BE2C (cell line): Measurements from ENCODE around the gene VWF. TPM values are rescaled to one million over a fixed set of nuclear protein-coding genes. Genes with fewer than 3 reads are reported as not detected.

Experiments used
- DNase-seq: peaks from one replicate; pipeline ENCODE4 v3.0.0-alpha.2; 2020
- H3K27me3 ChIP-seq: fragments of 250-450 bp; sonication (Bioruptor Pico); 2 replicates; pipeline ENCODE4 v1.5.1; 2020; ENCODE audit warnings: mild to moderate bottlenecking
- H3K36me3 ChIP-seq: fragments of 250-450 bp; sonication (Bioruptor Pico); 2 replicates; pipeline ENCODE4 v1.5.1; 2020; ENCODE audit warnings: mild to moderate bottlenecking
- H3K4me1 ChIP-seq: fragments of 250-450 bp; sonication (Bioruptor Pico); 2 replicates; pipeline ENCODE4 v1.5.1; 2020
- H3K4me3 ChIP-seq: 2 replicates; pipeline ENCODE4 v1.5.1; 2011; ENCODE audit warnings: low read depth, low read length
- H3K9me3 ChIP-seq: fragments of 250-450 bp; sonication (Bioruptor Pico); 2 replicates; pipeline ENCODE4 v1.5.1; 2020
- CTCF ChIP-seq: IDR thresholded peaks from 2 replicates; pipeline ENCODE4 v1.5.1; 2012; ENCODE audit warnings: mild to moderate bottlenecking, low read depth, low read length
- polyA plus RNA-seq: library from polyadenylated mRNA; unstranded; fragments of >200 nt; gene quantifications from one replicate; pipeline ENCODE4 v1.2.1, GENCODE V29; 2012; ENCODE audit warnings: low read depth, missing spikeins; ENCODE audit not compliant: insufficient read length, insufficient read depth

The VWF gene
- polyA plus RNA-seq: not detected

DNA sequence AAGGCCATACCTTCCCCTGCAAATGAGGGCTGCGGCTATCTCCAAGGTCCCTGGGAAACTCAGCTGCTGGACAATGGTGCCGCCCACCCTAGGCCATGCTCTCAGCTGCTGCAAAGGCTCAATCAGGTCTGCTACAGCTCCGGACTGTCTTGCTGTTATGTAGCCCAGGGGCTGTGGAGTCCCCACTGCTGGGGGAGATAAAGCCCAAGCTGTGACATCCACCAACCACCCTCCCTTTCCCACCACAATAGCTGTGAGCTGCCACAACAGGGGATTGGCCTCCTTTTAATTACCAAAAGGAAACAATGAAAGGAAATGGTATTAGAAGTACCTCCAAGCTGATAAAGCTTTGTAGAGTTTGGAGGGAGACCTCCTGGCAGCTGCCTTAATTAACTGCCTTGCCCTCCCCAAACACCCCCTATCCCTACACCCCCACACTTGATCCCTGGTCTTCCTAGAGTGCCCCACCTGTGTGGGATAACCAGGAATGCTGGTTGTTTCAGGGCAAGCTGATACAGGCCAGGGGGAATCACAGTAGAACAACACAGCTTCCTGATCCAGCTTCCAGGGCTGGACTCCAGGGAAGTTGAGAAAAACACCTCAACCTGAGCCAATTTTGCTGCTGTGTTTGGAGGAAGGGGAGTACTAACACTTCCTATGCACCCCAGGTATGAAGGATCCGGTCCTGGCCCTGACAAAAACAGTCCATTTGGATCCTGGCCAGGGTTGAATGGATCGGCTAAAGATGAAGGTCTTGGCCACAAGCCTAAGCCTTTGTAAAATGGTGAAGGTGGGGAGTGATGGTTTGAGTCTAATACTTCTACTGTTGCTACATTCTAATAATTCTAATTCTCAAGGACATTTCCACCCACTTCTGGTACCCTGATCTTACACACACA is at the start of gene VWF:
VWF (minus strand) TSS at position 260 of the 899 bp plus-strand sequence. CDS start 1,474 bp downstream, outside the sequence.
- no peak within 1 kb of the TSS for H3K4me3 ChIP-seq
- no peaks in the 10 kb centered on the region for H3K9me3 ChIP-seq
- DNase-seq: no peak
- no peaks in the 10 kb centered on the region for H3K4me1 ChIP-seq
- no peaks in the 10 kb centered on the region for H3K27me3 ChIP-seq
- no peaks in the 10 kb centered on the region for H3K36me3 ChIP-seq
- TF ChIP-seq CTCF: no peak

- no peaks in the 10 kb centered on the region for H3K4me1 ChIP-seq
- no peaks in the 10 kb centered on the region for H3K36me3 ChIP-seq
- no peaks in the 10 kb centered on the region for H3K27me3 ChIP-seq
- DNase-seq: no peak
- no peak for TF ChIP-seq CTCF
- H3K9me3 ChIP-seq: no peaks in the 10 kb centered on the region
- no peak overlapping the region for H3K4me3 ChIP-seq
Observed at GRCh38 chr12:6172862-6173261, 48.4 kb upstream of the VWF start.

DNA sequence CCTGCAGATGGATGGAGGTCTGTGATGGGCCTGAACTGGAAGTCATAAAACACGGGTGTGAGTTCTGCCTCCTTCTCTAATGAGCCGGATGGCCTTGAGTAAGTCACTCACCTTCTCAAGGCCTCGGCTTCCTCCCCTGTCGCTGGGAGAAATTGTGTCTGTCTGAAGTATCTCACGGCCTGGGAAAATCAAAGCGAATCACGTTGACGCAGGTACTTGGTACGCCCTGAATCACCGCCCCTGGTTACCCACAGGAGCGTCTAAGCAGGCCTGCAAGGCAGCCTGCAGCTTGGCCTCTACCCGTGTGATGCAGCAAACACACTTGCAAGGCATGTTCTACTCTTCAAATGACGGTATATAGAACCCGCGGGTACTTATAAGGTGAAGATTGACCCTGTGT is 47.6 kb upstream of the VWF start:
- DNase-seq: no peak
- no peak for TF ChIP-seq CTCF
- H3K4me1 ChIP-seq: no peaks in the 10 kb centered on the region; the same call in 1 of the 2 replicates
- no peaks in the 10 kb centered on the region for H3K36me3 ChIP-seq
- no peaks in the 10 kb centered on the region for H3K27me3 ChIP-seq
- no peaks in the 10 kb centered on the region for H3K9me3 ChIP-seq
- H3K4me3 ChIP-seq: no peak overlapping the region

DNA sequence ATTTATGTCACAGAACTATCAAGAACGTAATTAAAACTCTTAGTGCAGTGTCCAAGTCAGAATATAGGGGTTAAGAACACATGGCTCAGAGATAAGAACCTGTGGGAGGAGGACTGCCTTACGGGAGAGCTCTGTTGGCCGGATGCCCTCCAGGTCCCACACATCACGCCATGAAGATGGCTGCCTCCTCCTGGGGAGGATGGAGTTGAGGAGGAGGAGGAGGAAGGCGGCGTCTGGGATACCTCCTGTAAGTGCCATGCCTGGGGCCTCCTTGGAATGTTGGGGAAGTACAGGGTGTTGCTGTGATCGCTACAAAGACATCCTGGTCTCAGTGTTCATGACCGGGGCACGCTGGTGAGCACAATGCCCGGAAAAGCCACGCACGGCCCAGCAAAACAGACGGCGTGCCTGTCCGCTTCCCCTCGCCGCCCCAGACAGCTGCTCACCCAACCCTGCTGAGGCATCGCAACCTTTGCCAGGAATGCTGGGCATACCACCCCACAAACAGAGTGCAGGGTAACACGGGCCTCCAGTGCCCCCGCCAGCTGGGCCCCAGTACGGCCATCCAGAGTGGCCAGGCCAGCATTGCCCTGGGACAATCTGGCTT is 47.0 kb upstream of the VWF start:
- Histone ChIP-seq H3K27me3 (no peaks in the 10 kb centered on the region), H3K36me3 (no peaks in the 10 kb centered on the region), H3K4me1 (no peaks in the 10 kb centered on the region; the same call in 1 of the 2 replicates), H3K4me3 (no peak overlapping the region), H3K9me3 (no peaks in the 10 kb centered on the region)
- no peak for DNase-seq
- no peak for TF ChIP-seq CTCF

DNA sequence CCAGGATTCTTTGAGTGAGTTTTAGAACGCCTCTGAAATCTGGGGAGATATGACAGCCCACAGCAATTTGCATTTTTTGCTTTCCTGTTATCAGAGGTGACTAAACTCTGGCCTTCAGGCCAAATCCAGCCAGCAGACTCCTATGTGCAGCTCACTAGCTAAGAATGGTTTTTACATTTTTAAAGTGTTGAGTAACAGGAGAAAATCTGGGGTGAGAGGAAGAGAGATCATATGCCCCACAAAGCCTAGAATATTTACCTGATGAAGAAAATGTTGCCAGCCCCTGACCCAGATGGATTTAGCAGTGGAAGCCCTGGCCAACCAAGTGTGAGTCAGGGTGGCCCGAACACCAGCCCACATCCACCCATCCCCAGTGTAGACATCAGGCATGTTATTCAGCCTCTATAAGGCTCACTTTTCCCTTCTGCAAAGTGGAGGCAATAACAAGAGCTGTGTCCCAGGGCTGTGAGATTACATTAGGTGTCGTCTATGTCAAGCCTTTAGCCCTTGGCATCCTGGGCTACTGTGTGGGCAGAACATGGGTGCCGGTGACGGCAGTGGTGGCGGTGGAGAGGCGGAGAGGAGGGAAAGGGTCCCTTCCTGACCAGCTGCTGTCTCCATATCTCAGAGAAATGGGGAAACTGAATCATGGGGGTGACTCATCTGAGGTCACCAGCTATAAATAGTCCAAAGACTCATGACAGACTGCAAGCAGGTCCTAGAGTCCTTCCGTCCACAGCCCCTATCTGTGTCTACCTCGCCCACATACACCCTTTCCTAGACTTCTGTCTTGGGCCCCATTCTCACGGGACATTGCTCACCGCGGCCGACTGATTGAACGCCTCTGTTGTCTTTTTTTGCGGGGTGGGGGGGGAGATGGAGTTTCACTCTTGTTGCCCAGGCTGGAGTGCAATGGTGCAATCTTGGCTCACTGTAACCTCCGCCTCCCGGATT is 43.1 kb upstream of the VWF start:
- DNase-seq: no peak
- Histone ChIP-seq H3K36me3 (no peaks in the 10 kb centered on the region), H3K27me3 (no peaks in the 10 kb centered on the region), H3K4me3 (no peak overlapping the region), H3K4me1 (no peaks in the 10 kb centered on the region; the same call in 1 of the 2 replicates), H3K9me3 (no peaks in the 10 kb centered on the region)
- no peak for TF ChIP-seq CTCF
